Activated CD8-positive, alpha-beta T cell treated with anti-CD3 and anti-CD28 coated beads for 36 hours (primary cell): ENCODE measurements around the gene TMEM239. TPM values are rescaled to one million over a fixed set of nuclear protein-coding genes. Genes with fewer than 3 reads are reported as not detected.

Experiments used
- ATAC-seq: fragments of 200-7000 bp; cut with Tn5 transposase; one replicate; pipeline ENCODE4 v1.10.0; 2021; ENCODE audit warnings: mild to moderate bottlenecking, moderate library complexity
- CTCF ChIA-PET: fragments of 350-600 bp; sonication (Branson Sonifier 250); formaldehyde crosslinking; loops from one replicate; lab custom pipeline; 2021; ENCODE audit warnings: antibody characterized with exemption; lab: Charles Lee
- POLR2A ChIA-PET: fragments of 350-600 bp; sonication (Branson Sonifier 250); formaldehyde crosslinking; loops from one replicate; lab custom pipeline; 2021; ENCODE audit warnings: antibody characterized with exemption; lab: Charles Lee
- DNase-seq: peaks from one replicate; pipeline ENCODE4 v3.0.0-alpha.2; 2020
- H3K27ac Mint-ChIP-seq: one replicate; pipeline ENCODE4 v1.8.0; 2021; ENCODE audit warnings: mild to moderate bottlenecking, mixed read lengths
- H3K27me3 Mint-ChIP-seq: one replicate; pipeline ENCODE4 v1.8.0; 2021; ENCODE audit warnings: mixed read lengths
- H3K36me3 Mint-ChIP-seq: one replicate; pipeline ENCODE4 v1.8.0; 2021; ENCODE audit warnings: low read depth, mixed read lengths
- H3K4me1 Mint-ChIP-seq: one replicate; pipeline ENCODE4 v1.8.0; 2021; ENCODE audit warnings: low read depth, mixed read lengths
- H3K4me3 Mint-ChIP-seq: one replicate; pipeline ENCODE4 v1.8.0; 2021; ENCODE audit warnings: mild to moderate bottlenecking, moderate library complexity, mixed read lengths
- H3K9me3 Mint-ChIP-seq: one replicate; pipeline ENCODE4 v1.8.0; 2021; ENCODE audit warnings: mixed read lengths
- CTCF ChIP-seq: fragments of 200-600 bp; IDR thresholded peaks from one replicate; pipeline ENCODE4 v1.8.0; 2022; ENCODE audit warnings: antibody characterized with exemption, mild to moderate bottlenecking
- intact Hi-C: fragments of 100-400 bp; cut with micrococcal nuclease; formaldehyde crosslinking; loops from one replicate; pipeline ENCODE4 v1.10.0; 2022
- total RNA-seq, 2 experiments: library from RNA; stranded (reverse); gene quantifications; one replicate each; pipeline ENCODE4 v1.2.3, GENCODE V29; 2021

The TMEM239 gene
- total RNA-seq, 2 experiments from 2014 or later, result not detected

GRCh38 chr20:2793471-2793870 lies 22.7 kb upstream of the TMEM239 start:
- intact Hi-C loops, result no loop called here
- H3K27me3 Mint-ChIP-seq, result peaks cover 17% of the 10 kb centered on the region
- H3K9me3 Mint-ChIP-seq, result no peaks in the 10 kb centered on the region
- TF ChIP-seq CTCF, result no peak
- H3K36me3 Mint-ChIP-seq, result peaks cover 1% of the 10 kb centered on the region
- no peak for ATAC-seq
- H3K4me1 Mint-ChIP-seq, result no peaks in the 10 kb centered on the region
- POLR2A ChIA-PET, result interaction anchor here (0.7 to 1.1 kb wide), 2 partner anchors 10 to 231 kb away, joined by 3 read pairs; no protein-coding TSS in a partner anchor
- no peak for DNase-seq
- no peak overlapping the region for H3K27ac Mint-ChIP-seq
- H3K4me3 Mint-ChIP-seq, result no peak overlapping the region
- CTCF ChIA-PET, result interaction anchor here (1.6 kb wide), 1 partner anchor 18 kb away, joined by 3 read pairs; no protein-coding TSS in a partner anchor

- TF ChIP-seq CTCF, result no peak
- no peak overlapping the region for H3K27ac Mint-ChIP-seq
These were observed 21.9 kb upstream of the TMEM239 start for GRCh38 chr20:2794202-2794748.

DNA sequence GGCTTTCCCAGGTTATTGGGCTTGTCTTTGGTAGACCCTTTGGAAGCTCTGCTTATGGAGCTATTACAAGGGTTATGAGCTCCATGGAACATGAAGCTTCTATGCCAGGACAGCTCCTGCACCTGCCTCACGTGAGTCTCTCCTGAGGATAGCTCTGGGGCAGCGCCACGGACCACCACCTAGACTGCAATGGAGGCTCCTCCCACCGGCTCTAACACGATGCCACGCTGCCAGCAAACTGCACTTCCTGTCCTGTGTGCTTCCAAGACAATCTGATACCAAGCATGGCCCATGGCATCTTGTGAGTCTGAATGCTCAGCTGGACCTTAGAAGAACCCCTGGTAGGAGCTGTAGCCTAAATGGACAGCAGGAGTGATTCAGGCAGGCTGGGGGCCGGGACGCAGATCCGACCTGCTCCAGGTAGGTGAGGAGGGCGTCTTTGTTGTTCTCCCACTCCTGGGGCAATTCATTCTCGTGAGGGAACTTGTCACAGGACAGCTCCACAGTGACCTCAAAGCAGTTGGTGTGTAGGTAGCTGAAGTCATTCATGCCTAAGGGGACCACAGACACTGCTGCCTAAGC lies 21.2 kb upstream of the TMEM239 start:
- CTCF ChIA-PET, result interaction anchor here (1.6 to 1.9 kb wide), 2 partner anchors 42 to 107 kb away, joined by 5 to 6 read pairs; no protein-coding TSS in a partner anchor
- intact Hi-C loops, result no loop called here
- no peak overlapping the region for H3K4me3 Mint-ChIP-seq
- ATAC-seq (no peak), DNase-seq (no peak)
- POLR2A ChIA-PET, result no interaction called here
- TF ChIP-seq CTCF, result no peak
- no peaks in the 10 kb centered on the region for H3K9me3 Mint-ChIP-seq
- peaks cover 3% of the 10 kb centered on the region for H3K36me3 Mint-ChIP-seq
- peaks cover 24% of the 10 kb centered on the region for H3K27me3 Mint-ChIP-seq
- H3K4me1 Mint-ChIP-seq, result peaks cover 11% of the 10 kb centered on the region
- H3K27ac Mint-ChIP-seq, result no peak overlapping the region

More at GRCh38 chr20:2794202-2794748, 21.9 kb upstream of the TMEM239 start:
- CTCF ChIA-PET, result interaction anchor here (1.6 to 1.9 kb wide), 3 partner anchors 19 to 107 kb away, joined by 3 to 6 read pairs (median 5); no protein-coding TSS in a partner anchor
- Mint-ChIP-seq H3K9me3 (no peaks in the 10 kb centered on the region), H3K36me3 (peaks cover 1% of the 10 kb centered on the region), H3K4me1 (peaks cover 4% of the 10 kb centered on the region), H3K27me3 (peaks cover 21% of the 10 kb centered on the region), H3K4me3 (no peak overlapping the region)
- intact Hi-C loops, result no loop called here
- POLR2A ChIA-PET, result no interaction called here
- DNase-seq (no peak), ATAC-seq (no peak)

GRCh38 chr20:2795451-2795850 lies 20.7 kb upstream of the TMEM239 start:
- peaks cover 25% of the 10 kb centered on the region for H3K27me3 Mint-ChIP-seq
- H3K4me1 Mint-ChIP-seq, result peaks cover 13% of the 10 kb centered on the region
- H3K36me3 Mint-ChIP-seq, result peaks cover 5% of the 10 kb centered on the region
- ChIA-PET POLR2A (no interaction called here), CTCF (interaction anchor here (1.6 to 1.9 kb wide), 2 partner anchors 43 to 108 kb away, joined by 5 to 6 read pairs; no protein-coding TSS in a partner anchor)
- DNase-seq (no peak), ATAC-seq (no peak)
- no peaks in the 10 kb centered on the region for H3K9me3 Mint-ChIP-seq
- no peak overlapping the region for H3K4me3 Mint-ChIP-seq
- no peak for TF ChIP-seq CTCF
- no peak overlapping the region for H3K27ac Mint-ChIP-seq
- intact Hi-C loops, result no loop called here
